HG02973 (cell line): Measurements from ENCODE around the gene LRRC75A.
"Not testable (repeated sequence)": the region's sequence is repeated elsewhere in the genome, so short reads cannot be mapped to it uniquely, and the experiment has no call there.

Source experiments
- ATAC-seq: cut with Tn5 transposase; IDR thresholded peaks from one replicate; pipeline ENCODE4 v1.9.1; 2021; ENCODE audit warnings: moderate library complexity; ENCODE audit not compliant: unreplicated experiment

The LRRC75A gene

DNA sequence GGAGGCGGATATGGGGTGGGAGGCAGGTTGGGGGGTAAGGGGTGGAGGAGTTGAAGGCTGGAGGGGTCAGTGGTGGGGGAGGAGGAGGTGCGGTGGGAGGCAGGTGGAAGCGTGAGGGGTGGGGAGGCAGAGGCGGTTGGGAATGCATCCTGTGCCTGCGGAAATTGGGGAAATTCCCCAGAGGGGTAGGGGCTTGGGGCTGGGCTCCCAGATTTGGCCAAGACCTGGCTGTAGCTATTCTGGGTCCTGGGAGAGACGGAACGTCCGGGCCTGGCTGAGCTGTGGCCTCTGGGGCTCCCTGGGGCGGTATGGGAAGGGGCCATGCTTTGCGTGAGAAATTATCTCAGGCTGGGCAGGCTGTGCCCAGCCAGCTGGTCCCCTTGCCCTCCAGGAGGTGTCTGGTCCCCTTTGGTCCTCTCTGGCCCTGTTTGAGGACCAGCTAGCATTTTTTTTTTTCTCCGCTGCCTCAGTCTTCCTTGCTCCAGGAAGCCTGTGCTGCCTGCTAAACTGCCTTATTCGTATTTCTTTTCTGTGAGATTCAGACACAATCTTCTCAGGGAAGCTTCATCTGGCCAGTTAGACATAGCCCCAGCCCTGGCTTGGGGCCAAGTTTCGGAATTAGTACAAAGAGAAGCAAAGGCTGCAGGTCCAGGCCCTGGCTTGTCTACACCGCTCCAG lies 83.9 kb downstream of the LRRC75A start:
- peak; percentile 66 for ATAC-seq

- ATAC-seq: no peak
Observed at GRCh38 chr17:16406742-16407674, 85.0 kb downstream of the LRRC75A start.

- not testable (repeated sequence) for ATAC-seq
Observed at GRCh38 chr17:16403847-16404246, 88.1 kb downstream of the LRRC75A start.

GRCh38 chr17:16398270-16399267 lies 93.4 kb downstream of the LRRC75A start:
- peak; percentile 78 for ATAC-seq

- ATAC-seq: not testable (repeated sequence)
Observed at GRCh38 chr17:16396693-16397092, 95.3 kb downstream of the LRRC75A start.

DNA sequence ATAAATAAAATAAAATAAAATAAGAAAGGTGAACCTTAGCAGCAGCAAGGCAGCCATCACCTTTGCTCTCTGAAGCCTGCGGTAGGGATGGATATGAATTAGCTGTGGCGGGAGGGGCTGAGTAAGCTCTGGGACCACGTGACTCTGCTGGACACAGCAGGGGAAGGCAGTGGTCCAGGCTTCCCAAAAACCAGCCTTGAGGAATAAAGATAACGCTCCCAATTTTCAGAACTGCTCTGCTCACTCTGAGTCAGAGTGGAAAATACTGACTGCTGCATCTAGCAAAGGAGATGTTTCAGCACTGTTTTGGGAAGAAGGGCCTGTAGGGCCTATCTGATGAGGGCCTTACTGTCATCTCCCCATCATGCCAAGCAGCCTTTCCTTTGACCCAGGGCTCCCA lies 96.1 kb downstream of the LRRC75A start:
- not testable (repeated sequence) for ATAC-seq

- not testable (repeated sequence) for ATAC-seq
Observed at GRCh38 chr17:16392491-16392890, 99.5 kb downstream of the LRRC75A start.
